ENCODE measurements around the gene RBFOX2. TPM values are rescaled to one million over a fixed set of nuclear protein-coding genes. Genes with fewer than 3 reads are reported as not detected.
"Not testable (repeated sequence)": the region's sequence is repeated elsewhere in the genome, so short reads cannot be mapped to it uniquely, and the experiment has no call there.

The RBFOX2 gene
- total RNA-seq, 1 donor from 2014 or later: 64.1 TPM

DNA sequence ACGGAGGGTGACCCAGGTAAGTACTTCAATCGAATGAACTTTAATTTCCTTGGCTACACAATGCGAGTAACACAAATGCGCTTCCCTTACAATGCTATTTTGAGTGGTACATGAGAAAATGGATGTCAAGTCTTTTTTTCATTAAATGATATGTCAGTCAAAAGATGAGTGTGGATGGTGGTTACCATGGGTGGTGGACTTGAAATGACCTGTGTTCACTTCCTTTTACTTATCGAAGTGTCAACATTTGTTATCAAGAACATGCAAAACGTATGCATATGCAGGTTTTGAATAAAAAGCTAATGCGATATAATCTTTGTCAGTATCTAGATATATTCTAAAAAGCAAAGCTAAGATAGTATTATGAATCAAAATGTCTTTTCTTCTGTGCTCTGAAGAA, 319.7 kb downstream of the RBFOX2 start:
- H3K4me1 ChIP-seq: no peaks in the 10 kb centered on the region
- H3K4me3 ChIP-seq: no peak overlapping the region
- ATAC-seq: no peak
- H3K27me3 ChIP-seq: no peaks in the 10 kb centered on the region
- no peaks in the 10 kb centered on the region for H3K9me3 ChIP-seq
- intact Hi-C loops (cut with DNase I): no loop called here
- H3K36me3 ChIP-seq: no peaks in the 10 kb centered on the region
- no peak overlapping the region for H3K27ac ChIP-seq
- TF ChIP-seq CTCF (IDR thresholded peaks at IDR 0.05): no peak
- DNase-seq: no peak

DNA sequence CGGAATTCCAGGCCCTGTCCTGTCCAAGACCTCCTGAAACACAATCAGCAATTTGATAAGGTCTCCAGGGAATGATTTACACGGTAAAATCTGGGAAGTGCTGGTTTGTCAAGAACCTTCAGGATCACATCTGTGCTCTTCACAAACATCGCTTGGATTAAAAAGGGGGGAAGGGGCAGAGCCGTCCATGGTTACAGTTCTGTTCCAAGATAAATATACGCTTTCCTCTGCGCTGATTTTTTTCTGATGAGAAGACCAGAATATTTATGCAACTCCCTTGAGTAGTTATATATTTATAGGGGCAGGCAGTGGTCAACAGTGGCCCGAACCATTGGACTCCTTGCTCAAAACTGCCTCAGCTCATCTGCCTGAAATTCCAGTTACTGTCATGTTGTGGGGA, 320.2 kb downstream of the RBFOX2 start:
- no peaks in the 10 kb centered on the region for H3K27me3 ChIP-seq
- TF ChIP-seq CTCF (IDR thresholded peaks at IDR 0.05): no peak
- intact Hi-C loops (cut with DNase I): no loop called here
- ATAC-seq (no peak), DNase-seq (no peak)
- no peaks in the 10 kb centered on the region for H3K4me1 ChIP-seq
- no peak overlapping the region for H3K4me3 ChIP-seq
- H3K9me3 ChIP-seq: no peaks in the 10 kb centered on the region
- H3K36me3 ChIP-seq: no peaks in the 10 kb centered on the region
- no peak overlapping the region for H3K27ac ChIP-seq

GRCh38 chr22:35705141-35705540, 323.5 kb downstream of the RBFOX2 start:
- ATAC-seq (no peak), DNase-seq (no peak)
- Histone ChIP-seq H3K9me3 (no peaks in the 10 kb centered on the region), H3K4me3 (no peak overlapping the region), H3K36me3 (no peaks in the 10 kb centered on the region), H3K27me3 (no peaks in the 10 kb centered on the region), H3K4me1 (no peaks in the 10 kb centered on the region), H3K27ac (no peak overlapping the region)
- TF ChIP-seq CTCF (IDR thresholded peaks at IDR 0.05): no peak
- intact Hi-C loops (cut with DNase I): no loop called here

GRCh38 chr22:35703861-35704584, 324.6 kb downstream of the RBFOX2 start:
- no peak for TF ChIP-seq CTCF (IDR thresholded peaks at IDR 0.05)
- ATAC-seq: no peak
- no peak for DNase-seq
- no peaks in the 10 kb centered on the region for H3K9me3 ChIP-seq
- H3K4me3 ChIP-seq: no peak overlapping the region
- no peaks in the 10 kb centered on the region for H3K27me3 ChIP-seq
- H3K4me1 ChIP-seq: no peaks in the 10 kb centered on the region
- intact Hi-C loops (cut with DNase I): no loop called here
- H3K36me3 ChIP-seq: no peaks in the 10 kb centered on the region
- no peak overlapping the region for H3K27ac ChIP-seq

- H3K4me1 ChIP-seq; H3K36me3 ChIP-seq; DNase-seq; ATAC-seq; H3K9me3 ChIP-seq; H3K4me3 ChIP-seq; H3K27me3 ChIP-seq; H3K27ac ChIP-seq; intact Hi-C loops (cut with DNase I): not testable (repeated sequence)
Observed at GRCh38 chr22:35699852-35700251, 328.8 kb downstream of the RBFOX2 start.

DNA sequence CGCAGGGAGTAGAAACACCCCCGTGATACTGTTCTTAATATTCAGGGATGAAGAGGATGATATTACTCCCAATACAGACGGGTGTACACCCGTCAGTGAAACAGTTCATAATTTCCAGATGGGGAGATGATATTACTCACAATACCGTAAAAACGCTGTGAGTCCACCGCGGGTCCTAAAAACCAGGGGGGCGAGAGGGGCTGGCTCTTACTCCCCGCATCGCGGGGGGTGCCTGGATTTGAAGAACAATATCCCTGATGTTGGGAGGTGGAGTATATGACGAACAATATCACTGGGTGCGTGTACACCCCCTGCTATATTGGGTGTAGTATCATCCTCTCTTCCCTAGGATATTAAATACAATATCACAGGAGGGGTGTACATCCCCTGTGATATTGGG, 331.5 kb downstream of the RBFOX2 start:
- intact Hi-C loops (cut with DNase I): no loop called here
- no peak overlapping the region for H3K4me3 ChIP-seq
- no peak for TF ChIP-seq CTCF (IDR thresholded peaks at IDR 0.05)
- no peak overlapping the region for H3K27ac ChIP-seq
- H3K9me3 ChIP-seq: no peaks in the 10 kb centered on the region
- DNase-seq (no peak), ATAC-seq (no peak)
- no peaks in the 10 kb centered on the region for H3K27me3 ChIP-seq
- H3K4me1 ChIP-seq: no peaks in the 10 kb centered on the region
- no peaks in the 10 kb centered on the region for H3K36me3 ChIP-seq

All from upper lobe of right lung (tissue), 1 donor.